HG03460 (cell line): ENCODE data around the gene RIMS4.

Experiments used
- ATAC-seq: cut with Tn5 transposase; IDR thresholded peaks from one replicate; pipeline ENCODE4 v1.9.1; 2021; ENCODE audit not compliant: unreplicated experiment

RIMS4 gene

GRCh38 chr20:44743916-44744655 is 66.3 kb downstream of the RIMS4 start:
- ATAC-seq = no peak

- no peak for ATAC-seq
Measured at GRCh38 chr20:44743080-44743701, 67.2 kb downstream of the RIMS4 start.

GRCh38 chr20:44742304-44743079 is 67.9 kb downstream of the RIMS4 start:
- no peak for ATAC-seq

DNA sequence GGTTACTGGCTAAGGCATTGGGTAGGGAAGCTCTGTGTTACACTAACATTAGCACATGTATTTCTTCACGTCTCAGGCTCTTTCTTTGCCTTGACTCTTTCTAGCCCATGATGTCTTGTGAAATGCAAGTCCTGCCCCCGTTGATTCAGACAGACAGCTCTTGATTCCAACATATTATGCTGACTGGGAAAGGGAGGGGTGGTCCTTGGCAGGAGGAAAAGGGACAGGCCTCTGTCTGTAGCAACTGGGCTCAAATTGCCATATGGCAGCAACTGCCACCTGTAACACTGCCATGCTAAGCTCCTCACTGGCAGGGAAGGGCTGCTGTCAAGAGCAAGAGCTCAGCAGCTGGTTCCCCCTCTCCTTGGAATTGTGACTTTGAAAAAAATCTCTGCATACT is 70.4 kb downstream of the RIMS4 start:
- ATAC-seq = no peak

- no peak for ATAC-seq
Measured at GRCh38 chr20:44738813-44739477, 71.4 kb downstream of the RIMS4 start.

- no peak for ATAC-seq
Measured at GRCh38 chr20:44737116-44737515, 73.2 kb downstream of the RIMS4 start.

DNA sequence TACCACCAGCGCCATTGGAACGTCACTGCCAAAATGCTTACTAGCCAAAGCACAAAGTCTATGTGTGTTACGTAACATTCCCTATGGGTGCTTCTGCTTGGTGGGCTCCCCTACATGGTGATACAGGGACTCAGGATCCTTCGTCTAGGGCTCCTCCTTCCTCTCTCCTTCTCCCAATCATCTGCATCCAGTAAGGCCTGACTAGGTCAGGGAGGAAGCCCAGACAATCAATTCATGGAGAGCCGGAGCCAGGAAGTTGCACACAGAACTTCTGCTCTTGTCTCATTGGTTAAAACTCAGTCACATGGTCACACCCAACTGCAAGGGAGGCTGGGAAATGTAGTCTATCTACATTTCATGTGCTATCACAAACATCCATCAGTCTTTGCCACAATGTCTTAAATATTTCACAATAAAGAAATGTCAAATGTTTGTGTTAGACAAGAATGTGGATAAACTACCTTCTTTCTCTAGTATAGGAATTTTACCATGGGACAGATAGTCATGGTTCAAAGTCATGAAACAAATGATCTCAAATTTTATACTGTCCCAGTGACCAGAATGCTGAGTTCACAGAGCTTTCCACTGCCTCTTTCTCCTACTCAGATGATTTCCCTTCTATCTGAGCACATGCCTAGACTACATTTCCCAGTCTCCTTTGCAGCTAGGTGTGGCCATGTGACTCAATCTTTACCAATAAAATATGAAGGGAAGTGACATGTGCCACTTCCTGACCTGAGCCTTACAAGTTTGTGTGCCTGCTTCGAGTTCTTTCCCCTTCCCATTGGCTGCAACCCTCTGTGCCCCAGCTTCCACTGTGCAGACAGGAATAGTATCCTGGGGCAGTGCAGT is 74.0 kb downstream of the RIMS4 start:
- no peak for ATAC-seq

DNA sequence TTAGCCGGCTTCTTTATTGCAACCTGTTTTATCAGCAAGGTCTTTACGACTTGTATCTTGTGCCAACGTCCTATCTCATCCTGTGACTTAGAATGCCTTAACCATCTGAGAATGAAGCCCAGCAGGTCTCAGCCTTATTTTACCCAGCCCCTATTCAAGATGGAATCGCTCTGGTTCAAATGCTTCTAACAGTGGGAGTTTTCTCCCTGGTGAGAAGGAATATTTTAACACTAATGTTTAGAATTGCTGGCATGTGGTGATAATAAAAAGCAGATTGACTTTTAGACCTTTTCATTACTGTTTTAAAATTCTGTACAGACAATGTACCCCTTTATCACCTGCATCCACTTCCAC is 74.6 kb downstream of the RIMS4 start:
- ATAC-seq = no peak

DNA sequence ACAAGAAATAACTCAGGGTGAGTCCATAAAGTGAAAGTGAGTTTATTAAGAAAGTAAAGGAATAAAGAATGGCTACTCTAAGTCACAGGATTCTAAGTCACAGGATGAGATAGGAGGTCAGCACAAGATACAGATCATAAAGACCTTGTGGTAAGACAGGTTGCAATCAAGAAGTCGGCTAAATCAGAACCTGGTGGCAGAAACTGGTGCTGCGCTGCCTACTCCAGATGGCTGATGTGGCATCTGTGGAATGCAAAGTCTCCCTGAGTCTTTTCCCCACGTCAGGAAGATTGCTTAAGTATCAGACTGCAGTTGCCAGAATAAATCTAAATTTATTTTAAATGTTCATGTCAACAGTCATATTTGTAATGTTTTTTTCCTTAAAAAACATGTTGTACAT is 75.4 kb downstream of the RIMS4 start:
- no peak for ATAC-seq

DNA sequence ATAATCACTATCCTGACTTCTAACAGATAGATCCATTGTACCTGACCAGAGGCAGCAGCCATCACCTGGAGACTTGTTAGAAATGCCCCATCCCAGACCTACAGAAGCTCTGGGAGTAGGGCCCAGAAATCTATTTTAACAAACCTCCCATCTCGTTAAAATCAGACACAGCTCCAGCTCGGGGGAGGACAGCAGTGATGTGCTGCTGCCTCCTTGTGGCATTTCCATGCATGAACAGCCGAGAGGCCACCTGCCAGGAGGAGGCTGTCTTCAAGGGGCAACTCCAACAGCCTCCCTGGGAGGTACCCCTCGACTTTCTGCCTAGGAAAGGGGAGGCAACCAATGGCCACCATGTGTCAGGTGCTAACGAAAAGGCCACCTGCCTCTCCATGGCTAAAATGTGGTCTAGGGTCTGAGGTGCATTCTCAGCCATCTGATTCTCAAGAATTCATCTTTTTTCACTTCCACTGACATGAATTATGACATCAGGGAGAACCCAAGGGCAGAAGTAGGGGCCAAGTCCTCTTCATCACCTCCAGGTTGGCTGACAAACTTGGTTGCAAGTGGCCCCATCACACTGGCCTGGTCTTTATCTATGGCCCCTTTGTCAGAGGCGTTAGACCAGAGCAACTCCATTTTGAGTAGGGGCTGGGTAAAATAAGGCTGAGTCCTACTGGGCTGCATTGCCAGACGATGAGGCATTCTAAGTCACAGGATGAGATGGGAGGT is 76.8 kb downstream of the RIMS4 start:
- ATAC-seq = no peak

DNA sequence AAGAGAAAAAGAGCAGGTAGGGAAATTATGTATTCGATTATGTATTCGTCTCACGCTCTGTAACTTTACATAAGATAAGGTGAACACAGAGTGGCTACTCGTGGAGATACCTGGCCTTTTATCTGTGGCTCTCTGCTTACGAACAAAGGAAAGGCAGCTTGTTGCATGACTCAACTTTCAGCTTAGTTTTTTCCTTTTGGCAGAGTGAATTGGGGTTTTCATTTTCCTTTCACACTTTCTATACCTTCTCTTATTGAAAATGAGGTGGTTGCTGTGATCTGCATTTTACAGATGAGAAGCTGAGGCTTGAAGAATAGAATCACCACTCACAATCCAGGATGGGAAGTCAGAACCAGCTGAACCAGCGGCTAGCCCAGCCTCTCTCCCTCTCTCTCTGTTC is 78.0 kb downstream of the RIMS4 start:
- ATAC-seq = no peak

GRCh38 chr20:44731657-44732056 is 78.7 kb downstream of the RIMS4 start:
- ATAC-seq = no peak

GRCh38 chr20:44730441-44730840 is 79.9 kb downstream of the RIMS4 start:
- ATAC-seq = no peak

- ATAC-seq = no peak
Measured at GRCh38 chr20:44728801-44729443, 81.4 kb downstream of the RIMS4 start.

- no peak for ATAC-seq
Measured at GRCh38 chr20:44727651-44728050, 82.7 kb downstream of the RIMS4 start.

DNA sequence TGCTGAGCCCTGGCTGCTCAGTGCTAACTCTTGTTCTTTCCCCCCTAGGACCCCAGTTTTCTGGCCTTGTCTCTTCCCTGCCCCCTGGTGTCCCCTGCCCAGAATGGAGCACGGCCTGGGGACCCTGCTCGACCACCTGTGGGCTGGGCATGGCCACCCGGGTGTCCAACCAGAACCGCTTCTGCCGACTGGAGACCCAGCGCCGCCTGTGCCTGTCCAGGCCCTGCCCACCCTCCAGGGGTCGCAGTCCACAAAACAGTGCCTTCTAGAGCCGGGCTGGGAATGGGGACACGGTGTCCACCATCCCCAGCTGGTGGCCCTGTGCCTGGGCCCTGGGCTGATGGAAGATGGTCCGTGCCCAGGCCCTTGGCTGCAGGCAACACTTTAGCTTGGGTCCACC is 83.3 kb downstream of the RIMS4 start:
- ATAC-seq = no peak

DNA sequence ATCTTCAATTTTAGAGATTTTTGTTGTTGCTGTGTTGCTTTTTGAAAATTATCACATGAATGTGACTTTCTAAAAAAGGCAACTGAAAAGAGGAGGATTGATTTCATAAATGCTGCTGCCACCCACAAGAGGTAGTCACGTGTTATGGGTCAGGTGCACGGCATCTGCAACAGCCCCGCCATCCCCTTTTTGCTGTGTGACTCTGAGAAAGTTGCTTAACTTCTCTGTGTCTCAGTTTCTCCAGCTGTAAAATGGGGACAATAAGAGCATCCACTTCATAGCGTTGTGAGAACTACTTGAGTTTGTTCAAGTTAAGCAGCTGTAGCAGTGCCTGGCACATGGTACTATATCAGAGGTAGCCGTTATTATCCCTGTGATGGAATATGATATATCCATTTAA is 84.5 kb downstream of the RIMS4 start:
- ATAC-seq = no peak

DNA sequence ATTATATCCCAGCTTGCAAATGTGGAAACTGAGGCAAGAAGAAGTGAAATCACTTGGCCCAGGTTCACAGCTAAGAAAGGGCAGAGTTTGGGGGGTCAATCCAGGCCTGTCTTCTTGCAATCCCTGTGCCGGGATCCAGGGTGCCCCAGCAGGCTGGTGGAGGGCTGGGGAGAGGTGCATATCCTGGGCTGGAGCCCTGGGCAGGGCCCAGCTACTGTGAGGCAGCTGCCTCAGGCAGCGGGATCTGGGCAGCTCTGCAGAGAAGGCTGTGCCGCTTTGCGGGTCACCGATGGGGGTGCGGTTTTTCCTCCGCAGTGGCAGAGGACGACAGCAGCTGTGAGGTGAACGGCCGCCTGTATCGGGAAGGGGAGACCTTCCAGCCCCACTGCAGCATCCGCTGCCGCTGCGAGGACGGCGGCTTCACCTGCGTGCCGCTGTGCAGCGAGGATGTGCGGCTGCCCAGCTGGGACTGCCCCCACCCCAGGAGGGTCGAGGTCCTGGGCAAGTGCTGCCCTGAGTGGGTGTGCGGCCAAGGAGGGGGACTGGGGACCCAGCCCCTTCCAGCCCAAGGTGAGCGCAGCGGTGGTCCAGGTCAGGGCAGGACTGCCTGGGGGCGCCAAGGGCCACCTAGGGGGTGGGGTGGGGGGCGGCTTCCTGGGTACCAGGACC is 85.8 kb downstream of the RIMS4 start:
- no peak for ATAC-seq

GRCh38 chr20:44723798-44724362 is 86.5 kb downstream of the RIMS4 start:
- no peak for ATAC-seq
